GM19397 (cell line): ENCODE measurements around the gene COL8A1.
A peak's percentile ranks its signal among the peaks of the same experiment; 100 is the strongest.

Experiments
- ATAC-seq: cut with Tn5 transposase; IDR thresholded peaks from one replicate; pipeline ENCODE4 v1.9.1; 2021; ENCODE audit warnings: mild to moderate bottlenecking, moderate library complexity; ENCODE audit not compliant: unreplicated experiment

Gene COL8A1

DNA sequence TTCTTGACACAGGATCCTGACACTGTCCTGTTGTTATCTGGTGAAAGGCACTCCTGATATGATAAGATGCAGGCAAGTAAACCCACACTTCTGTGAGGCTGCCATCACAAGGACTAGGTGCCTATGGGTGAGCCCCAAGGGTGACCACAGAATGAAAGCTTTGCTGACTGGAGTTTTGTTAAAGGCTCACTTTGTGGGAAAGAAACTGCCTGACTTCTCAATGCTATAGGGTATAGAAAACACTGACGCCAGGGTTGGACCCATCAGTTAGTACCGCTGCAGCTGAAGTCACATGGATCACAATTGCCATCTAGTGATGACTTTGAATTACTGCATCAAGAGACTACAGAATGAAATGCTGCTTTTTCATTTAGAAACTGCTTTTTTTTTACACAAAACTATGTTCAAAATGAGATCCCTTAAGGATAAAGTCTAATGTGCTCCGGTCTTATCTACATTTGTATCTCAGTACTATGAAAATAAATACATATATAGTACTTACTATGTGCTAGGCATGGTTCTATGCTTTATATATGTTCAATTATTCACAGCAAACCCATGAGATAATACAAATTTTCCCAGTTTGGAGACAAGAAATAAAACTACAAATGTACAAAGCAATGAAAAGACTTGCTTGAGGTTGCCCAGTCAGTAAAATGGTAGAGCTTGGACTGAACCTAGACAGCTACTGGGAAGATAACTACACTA lies 115.0 kb downstream of the COL8A1 start:
- ATAC-seq: peak; percentile 79

DNA sequence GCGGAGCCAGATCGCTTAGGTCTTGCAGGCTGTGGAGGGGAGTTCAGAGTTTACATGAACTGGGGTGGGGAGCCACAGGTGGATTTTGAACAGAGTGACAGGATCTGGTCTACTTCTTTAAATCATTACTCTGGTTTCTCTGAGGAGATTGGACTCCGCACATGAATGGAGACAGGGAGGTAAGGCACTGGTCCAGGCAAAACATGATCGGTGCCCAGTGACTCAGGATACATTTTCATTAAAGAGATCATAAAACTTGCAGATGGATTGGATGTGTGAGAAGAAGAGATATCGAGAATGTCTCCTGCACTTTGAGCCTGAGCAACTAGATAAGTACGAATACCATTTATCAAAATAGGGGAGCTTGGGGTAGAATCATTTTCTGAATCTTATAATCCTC lies 117.4 kb downstream of the COL8A1 start:
- no peak for ATAC-seq

DNA sequence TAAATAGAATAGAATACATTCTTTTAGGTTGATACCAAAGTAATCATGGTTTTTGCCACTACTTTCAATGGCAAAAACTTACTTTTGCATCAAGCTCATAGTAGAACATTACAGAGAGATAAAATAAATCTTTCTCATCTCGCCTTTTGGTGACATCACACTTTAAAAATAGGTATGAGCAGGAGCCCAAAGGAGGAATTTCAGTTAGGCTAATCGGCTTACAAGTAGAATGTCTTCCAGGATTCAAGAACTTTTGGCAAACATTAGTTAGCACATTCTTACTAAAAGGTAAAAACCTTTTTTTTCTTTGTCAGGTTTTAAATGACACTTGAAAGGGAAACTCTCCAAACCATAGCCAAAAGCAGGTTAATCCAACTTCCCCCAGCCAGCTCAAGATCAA lies 119.6 kb downstream of the COL8A1 start:
- no peak for ATAC-seq

DNA sequence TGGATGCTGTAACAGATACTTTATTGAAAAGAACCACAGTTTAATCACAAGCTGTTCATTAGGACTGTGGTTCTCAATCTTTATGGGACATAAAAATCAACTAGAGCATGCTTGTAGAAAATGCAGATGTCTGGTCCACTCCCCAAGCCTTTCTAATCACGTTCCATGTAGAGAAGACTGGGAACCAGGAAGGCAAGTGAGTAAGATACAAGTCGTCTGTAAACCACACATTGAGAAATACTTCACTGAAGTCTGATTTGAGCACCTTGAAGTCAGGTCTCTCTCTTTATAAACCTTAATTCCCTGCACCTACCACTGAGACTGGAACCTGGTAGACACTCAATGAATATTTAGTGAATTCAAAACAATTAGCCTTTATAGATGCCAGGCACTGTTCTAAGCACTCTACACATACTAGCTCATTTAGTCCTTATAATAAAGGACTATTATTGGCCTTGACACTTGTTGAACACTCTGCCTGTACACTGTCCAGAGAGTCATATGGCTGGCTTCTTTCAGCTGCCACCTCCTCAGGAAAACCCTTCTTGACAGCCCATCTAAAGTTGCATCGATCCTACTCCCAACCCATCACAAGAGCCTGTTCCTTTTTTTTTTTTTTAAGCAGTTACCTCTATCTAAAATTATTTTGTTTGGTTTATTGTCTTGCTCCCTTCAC lies 120.2 kb downstream of the COL8A1 start:
- ATAC-seq: no peak

DNA sequence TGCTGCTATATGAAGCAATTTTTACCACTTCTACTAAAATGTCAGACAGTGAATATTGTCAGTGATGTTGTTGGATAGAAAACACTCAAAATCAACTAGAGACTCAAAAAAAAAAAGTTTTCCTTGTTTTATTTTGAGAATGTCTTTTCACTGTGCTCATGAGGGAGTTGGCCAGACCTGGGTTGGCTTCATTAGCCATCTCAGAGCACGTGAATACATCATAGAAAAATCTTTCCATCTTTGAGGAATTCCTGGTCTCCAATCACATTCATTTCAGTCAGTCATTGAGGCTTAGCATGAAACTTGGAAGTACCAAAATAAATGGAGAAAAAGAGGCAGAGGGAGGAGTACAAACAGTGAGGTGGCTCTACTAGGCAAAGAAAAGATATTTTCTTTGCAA lies 121.6 kb downstream of the COL8A1 start:
- ATAC-seq: no peak

- no peak for ATAC-seq
These were observed 122.2 kb downstream of the COL8A1 start for GRCh38 chr3:99760629-99761028.

GRCh38 chr3:99761415-99762165 lies 123.2 kb downstream of the COL8A1 start:
- no peak for ATAC-seq

- no peak for ATAC-seq
These were observed 124.5 kb downstream of the COL8A1 start for GRCh38 chr3:99762901-99763300.

GRCh38 chr3:99764377-99764776 lies 126.0 kb downstream of the COL8A1 start:
- ATAC-seq: no peak

GRCh38 chr3:99765042-99765942 lies 126.9 kb downstream of the COL8A1 start:
- no peak for ATAC-seq

DNA sequence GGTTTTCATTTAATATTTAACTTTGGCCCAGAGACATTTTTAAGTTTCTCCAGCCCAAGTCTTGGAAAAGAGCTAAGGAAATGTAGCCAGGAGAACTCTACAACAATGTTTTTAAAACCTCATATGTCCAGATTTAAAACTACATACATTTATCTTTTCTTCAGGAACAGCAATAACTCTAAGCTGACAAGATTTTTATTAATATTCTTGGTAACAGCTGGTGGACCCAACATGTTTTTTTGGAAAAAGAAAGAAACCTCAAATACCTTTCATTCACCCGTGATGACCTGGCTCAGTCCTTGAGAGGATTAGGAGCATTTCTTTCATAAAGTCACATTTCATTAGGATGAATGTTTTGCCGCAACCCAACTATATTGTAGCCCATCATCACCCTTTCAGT lies 128.9 kb downstream of the COL8A1 start:
- ATAC-seq: no peak

- ATAC-seq: no peak
These were observed 129.7 kb downstream of the COL8A1 start for GRCh38 chr3:99768126-99768525.

DNA sequence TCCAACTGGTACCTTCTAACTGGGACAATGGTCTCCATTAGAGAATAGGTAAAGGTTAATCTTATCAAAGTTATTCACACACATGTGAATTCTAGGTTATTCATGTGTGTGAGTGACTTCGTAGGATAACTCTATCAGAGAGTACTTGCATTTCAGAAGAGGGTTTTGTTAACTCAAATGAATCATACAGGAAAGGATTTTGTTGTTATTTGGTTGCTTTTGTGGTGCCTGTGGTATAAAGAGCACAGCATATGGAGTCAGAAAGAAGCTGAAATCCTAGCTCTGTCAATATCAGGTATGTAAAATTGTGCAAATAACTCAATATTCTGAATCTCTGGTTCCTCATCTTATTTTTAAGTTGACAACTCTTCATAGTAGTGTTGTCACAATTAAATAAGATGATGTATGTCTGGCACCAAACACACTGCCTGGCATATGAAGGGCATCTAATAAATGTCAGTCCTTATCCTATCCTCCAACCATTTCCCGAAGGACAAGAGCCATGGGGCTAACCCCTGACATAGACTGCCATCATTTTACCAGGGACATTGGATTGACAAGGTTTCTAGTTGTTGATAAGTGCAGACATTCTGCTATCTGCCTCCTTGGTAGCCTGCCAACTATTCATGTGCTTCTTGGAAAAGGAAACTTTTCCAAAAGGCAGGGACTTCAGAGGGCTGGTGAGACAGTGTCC lies 130.6 kb downstream of the COL8A1 start:
- no peak for ATAC-seq

GRCh38 chr3:99772171-99772570 lies 133.8 kb downstream of the COL8A1 start:
- no peak for ATAC-seq

DNA sequence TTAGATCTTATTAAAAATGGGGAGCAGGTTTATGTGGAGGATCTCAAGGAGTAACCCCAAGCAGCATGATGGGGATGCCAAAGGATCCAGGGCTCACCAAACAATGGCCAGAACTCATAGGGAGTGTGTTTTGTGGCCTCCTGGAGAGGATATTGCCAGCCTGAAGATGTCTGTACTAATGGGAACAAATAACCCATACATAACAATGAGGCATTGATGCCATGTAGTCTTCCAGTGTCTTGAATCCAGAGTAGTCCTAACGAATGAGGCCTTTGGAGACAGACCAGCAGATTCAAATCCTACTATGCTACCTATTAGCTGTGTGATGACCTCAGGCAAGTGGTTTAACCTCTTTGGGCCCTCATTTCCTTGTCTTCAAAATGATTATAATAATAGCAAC lies 134.3 kb downstream of the COL8A1 start:
- no peak for ATAC-seq

DNA sequence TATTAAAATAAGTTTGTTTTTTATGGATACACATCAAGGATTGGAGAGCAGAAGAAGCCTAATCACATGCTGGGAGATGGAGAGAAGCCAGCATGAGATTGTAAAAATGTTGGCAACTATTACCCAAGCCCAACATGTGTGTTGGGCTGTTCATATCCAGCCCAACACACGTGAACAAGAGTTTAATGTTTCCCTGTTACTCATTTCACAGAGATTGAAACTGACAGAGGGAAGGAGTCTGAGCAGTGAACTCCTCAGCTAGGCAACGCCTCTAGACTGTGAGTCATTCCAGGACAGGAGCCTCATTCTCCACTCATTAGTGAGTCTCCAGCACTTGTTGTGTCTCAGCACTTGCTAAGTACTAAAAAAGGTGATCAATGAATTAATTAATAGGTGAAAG lies 136.1 kb downstream of the COL8A1 start:
- peak; percentile 82 for ATAC-seq

GRCh38 chr3:99776516-99777209 lies 138.3 kb downstream of the COL8A1 start:
- ATAC-seq: no peak

GRCh38 chr3:99777210-99777549 lies 138.8 kb downstream of the COL8A1 start:
- no peak for ATAC-seq

DNA sequence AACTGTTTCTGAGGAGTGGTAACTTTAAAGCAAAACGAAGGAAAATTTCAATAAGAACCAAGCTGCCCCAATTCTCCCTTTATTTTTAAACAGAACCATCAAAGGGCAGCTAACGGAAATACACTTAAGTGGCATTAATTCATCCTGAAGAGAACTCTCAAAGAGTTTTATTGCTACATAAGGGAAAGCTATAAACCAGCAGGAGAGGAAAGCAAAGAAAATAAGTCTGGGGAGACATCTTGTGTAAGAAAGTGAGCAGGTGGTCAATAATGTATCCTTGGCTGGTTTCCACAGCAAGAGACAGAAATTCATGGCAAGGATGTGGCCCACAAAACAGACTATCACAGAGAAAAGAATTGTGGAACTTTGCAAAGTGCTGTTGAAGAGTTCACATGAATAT lies 139.3 kb downstream of the COL8A1 start:
- ATAC-seq: no peak

GRCh38 chr3:99780749-99781148 lies 142.4 kb downstream of the COL8A1 start:
- no peak for ATAC-seq
